HG03442 (cell line): ENCODE measurements around the gene SLC25A19.
"Not testable (repeated sequence)": the region's sequence is repeated elsewhere in the genome, so short reads cannot be mapped to it uniquely, and the experiment has no call there.

Experiments used
- ATAC-seq: cut with Tn5 transposase; IDR thresholded peaks from one replicate; pipeline ENCODE4 v1.9.1; 2021; ENCODE audit warnings: mild to moderate bottlenecking, moderate library complexity; ENCODE audit not compliant: unreplicated experiment

The SLC25A19 gene

DNA sequence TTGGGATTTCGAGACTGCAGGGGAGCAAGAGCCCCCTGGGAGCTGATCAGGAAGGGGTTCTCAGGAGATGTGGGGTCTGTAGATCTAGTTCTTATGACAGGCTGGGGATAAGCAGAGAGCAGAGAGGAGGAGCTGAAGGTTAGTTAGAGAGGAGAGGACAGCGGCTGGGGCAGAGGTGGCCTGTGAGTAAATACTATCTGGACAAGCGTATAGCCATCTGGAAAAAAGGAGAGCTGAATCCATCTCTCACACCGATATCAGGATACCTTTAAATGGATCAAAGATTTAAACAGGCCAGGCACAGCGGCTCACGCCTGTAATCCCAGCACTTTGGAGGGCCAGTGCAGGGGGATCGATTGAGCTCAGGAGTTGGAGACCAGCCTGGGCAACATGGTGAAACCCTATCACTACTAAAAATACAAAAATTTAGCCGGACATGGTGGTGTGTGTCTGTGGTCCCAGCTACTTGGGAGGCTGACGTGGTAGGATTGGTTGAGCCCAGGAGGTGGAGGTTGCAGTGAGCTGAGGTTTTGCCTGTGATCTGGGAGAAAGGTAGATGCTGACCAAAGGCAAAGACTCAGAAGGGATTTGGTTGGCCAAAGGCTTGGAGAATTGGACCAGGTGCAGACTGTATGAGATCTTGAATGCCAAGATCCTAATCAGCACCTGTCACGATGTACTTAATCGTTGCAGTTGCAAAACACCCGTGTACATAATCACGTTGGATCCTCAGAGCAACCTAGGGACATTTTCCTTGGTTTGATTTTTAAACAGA lies 18.9 kb upstream of the SLC25A19 start:
- no peak for ATAC-seq

GRCh38 chr17:75301502-75302206 lies 12.4 kb upstream of the SLC25A19 start:
- ATAC-seq, result no peak

DNA sequence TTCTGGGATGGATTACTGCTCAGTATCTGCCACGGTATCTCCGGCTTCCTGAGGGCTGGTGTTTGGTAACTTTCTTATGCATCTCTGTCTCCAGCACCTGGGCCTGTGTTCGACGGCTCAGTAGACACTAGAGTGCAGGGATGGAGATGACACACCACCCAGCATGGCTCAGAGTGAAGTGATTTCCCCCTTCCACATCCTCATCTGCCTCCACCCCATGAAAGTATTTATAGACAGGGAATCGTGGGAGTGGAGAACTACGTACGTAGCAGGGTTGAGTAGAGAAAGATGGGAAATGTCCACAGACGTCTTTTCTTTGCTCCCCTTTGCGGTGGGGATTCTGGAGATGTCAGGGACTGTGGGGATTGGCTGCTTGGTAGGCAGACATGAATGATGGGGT lies 11.8 kb upstream of the SLC25A19 start:
- no peak for ATAC-seq

DNA sequence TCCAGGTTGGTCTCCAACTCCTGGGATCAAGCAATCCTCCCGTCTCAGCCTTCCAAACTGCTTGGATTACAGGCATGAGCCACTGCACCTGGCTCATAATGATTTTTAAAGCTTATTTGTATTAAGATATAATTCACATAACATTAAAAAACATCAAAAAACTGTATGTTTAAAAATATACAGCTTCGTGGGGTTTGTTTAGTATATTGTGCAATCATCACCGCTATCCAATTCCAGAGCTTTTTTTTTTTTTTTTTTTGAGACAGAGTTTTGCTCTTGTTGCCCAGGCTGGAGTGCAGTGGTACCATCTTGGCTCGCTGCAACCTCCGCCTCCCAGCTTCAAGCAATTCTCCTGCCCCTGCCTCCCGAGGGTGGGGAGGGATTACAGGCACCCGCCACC lies 11.0 kb upstream of the SLC25A19 start:
- ATAC-seq, result no peak

GRCh38 chr17:75295201-75296158 lies 6.2 kb upstream of the SLC25A19 start:
- peak; percentile 55 for ATAC-seq

DNA sequence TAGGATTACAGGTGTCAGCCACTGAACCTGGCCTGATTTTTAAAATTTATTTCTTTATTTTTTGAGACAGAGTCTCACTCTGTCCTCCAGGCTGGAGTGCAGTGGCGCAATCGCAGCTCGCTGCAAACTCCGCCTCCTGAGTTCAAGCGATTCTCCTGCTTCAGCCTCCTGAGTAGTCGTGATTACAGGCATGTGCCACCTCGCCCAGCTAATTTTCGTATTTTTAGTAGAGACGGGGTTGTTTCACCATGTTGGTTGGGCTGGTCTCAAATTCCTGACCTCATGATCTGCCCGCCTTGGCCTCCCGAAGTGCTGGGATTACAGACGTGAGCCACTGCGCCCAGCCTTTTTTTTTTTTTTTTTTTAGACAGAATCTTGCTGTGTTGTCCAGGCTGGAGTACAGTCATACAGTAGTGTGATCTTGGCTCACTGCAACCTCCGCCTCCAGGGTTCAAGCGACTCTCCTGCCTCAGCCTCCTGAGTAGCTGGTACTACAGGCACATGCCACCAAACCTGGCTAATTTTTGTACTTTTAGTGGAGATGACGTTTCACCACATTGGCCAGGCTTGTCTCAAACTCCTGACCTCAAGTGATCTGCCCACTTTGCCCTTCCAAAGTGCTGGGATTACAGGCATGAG lies 3.7 kb upstream of the SLC25A19 start:
- not testable (repeated sequence) for ATAC-seq

DNA sequence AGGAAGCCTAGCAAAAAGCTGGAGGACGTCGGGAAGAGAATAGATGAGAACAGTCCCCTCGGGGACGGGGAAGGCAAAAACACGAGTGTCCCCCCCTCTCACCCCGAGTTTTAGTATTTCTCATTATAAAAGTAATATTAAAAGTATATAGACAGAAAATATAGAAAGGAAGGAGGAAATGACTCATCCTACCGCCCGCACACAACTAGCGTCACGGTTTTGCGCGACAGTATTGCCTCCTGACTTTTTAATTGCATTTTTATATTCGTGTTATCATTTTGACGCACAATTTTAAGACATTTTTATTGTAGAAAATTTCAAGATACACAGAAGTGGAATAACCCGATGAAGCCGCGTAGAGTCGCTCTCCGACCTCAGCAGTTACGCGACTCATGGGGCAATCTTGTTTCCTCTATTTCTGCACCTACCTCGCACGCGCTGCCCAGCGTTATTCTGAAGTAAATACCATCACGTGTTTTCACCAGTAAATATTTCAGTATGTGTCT lies 652 bp upstream of the SLC25A19 start:
- peak; percentile 6 for ATAC-seq

GRCh38 chr17:75288770-75289114 lies 491 bp downstream of the SLC25A19 start:
- peak; percentile 12 for ATAC-seq

- ATAC-seq, result no peak
Observed at GRCh38 chr17:75288359-75288758, 874 bp downstream of the SLC25A19 start.

- no peak for ATAC-seq
Observed at GRCh38 chr17:75287221-75287620, 2.0 kb downstream of the SLC25A19 start.

GRCh38 chr17:75285123-75285522 lies 4.1 kb downstream of the SLC25A19 start:
- no peak for ATAC-seq

- ATAC-seq, result not testable (repeated sequence)
Observed at GRCh38 chr17:75280189-75280588, 9.0 kb downstream of the SLC25A19 start.

GRCh38 chr17:75277664-75278071 lies 11.6 kb downstream of the SLC25A19 start:
- ATAC-seq, result no peak

DNA sequence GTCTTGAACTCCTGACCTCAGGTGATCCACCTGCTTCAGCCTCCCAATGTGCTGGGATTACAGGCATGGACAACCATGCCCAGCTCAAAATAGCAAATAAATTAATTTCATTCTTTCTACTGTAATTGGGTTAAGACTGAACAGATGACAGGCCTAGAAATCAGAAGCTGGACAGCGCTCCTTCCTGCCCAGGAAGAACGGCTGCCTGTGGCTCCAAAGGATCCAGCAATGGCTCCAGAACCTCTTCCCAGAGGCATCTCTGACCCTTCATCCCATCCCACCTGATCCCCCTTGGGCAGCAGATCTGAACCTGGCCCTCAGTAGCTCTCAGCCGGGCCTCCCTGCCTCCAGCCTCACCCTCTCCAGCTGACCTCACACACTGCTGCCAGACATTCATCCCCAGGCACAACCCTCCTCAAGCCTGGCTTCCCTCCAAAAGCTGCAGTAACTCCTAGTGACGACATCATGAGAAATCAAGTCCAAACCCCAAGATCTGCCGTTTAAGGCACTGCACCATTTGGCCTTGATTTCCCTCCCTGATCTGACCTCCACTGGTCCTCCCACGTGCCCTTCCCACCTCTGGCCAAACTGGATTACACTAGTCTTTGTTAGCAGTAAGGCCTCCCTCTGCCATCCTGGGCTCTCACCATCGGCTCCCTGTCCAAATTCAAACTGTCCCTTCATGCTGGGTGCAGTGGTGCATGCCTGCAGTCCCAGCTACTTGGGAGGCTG lies 15.1 kb downstream of the SLC25A19 start:
- ATAC-seq, result no peak

DNA sequence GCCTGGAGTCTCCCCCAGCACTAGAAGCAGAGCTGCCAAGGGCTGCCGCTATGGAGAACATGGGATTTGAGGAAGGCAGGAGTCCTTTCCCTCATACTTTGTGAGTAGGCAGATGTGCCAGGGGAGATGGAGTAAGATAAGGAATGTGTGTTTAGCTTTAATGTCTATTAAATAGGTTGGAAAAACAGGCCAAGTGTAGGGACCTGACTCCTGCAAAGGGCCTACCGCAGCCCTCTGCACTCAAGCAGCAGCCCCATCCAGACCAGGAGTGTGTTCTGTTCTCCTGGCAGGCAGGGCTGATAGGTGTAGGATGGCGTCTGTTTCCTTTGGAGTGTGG lies 16.4 kb downstream of the SLC25A19 start:
- ATAC-seq, result no peak

GRCh38 chr17:75271955-75272847 lies 17.0 kb downstream of the SLC25A19 start:
- no peak for ATAC-seq

GRCh38 chr17:75271233-75271954 lies 17.8 kb downstream of the SLC25A19 start:
- peak; percentile 56 for ATAC-seq

DNA sequence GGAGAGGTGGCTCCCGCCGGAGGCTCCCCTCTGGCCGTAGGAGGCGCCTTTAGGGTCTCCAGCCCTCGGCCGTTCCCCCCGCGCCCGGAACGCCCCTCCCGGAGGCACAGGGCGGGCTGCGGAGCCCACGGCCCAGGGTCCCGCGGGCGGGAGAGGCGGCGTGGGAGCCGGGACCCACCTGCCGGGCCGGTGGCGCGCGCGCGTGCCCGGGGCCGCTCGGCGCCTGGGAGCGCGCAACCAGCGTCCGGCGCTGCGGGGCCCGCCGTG lies 18.3 kb downstream of the SLC25A19 start, which contains the start of gene MIF4GD:
Gene MIF4GD (minus strand): TSS at position 266 of the 267 bp plus-strand sequence. CDS start 1,036 bp downstream, outside the sequence.
- no peak for ATAC-seq
